Measurements from ENCODE around the gene NOTO.
A peak's percentile ranks its signal among the peaks of the same experiment; 100 is the strongest.

Gene NOTO

GRCh38 chr2:73235315-73236028 is 33.1 kb downstream of the NOTO start:
- Mint-ChIP-seq H3K4me3 (peak overlapping the region; percentile 86), H3K27ac (peak overlapping the region; percentile 98), H3K36me3 (ENCODE audit: low read depth) (peaks cover 62% of the 10 kb centered on the region), H3K9me3 (no peaks in the 10 kb centered on the region), H3K27me3 (no peaks in the 10 kb centered on the region), H3K4me1 (ENCODE audit: low read depth) (peaks cover 46% of the 10 kb centered on the region)
- no peak for DNase-seq

DNA sequence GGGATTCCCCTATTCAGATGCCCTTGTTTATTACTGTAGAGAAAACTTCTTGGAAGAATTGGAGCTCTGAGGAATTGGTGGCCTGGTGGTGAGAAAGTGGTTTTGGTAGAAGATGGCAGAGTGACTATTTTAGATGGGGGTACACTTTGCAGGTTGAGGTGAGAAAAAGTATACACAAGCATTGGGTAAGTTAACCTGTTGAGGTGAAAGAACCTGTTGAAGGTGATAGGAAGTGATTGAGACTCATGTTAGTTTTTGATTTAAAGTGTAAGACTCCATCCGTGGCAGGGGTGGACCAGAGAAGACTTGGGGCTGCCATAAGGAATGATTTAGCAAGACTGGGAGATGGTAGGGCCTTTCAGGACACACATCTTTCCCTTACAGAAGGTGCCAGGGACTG is 34.8 kb downstream of the NOTO start:
- no peaks in the 10 kb centered on the region for H3K9me3 Mint-ChIP-seq
- DNase-seq: no peak
- peaks cover 46% of the 10 kb centered on the region for H3K4me1 Mint-ChIP-seq (ENCODE audit: low read depth)
- H3K27ac Mint-ChIP-seq: peak overlapping the region; percentile 98
- no peaks in the 10 kb centered on the region for H3K27me3 Mint-ChIP-seq
- H3K36me3 Mint-ChIP-seq (ENCODE audit: low read depth): peaks cover 77% of the 10 kb centered on the region
- peak overlapping the region; percentile 86 for H3K4me3 Mint-ChIP-seq

- H3K4me3 Mint-ChIP-seq: peak overlapping the region; percentile 36
- peaks cover 45% of the 10 kb centered on the region for H3K4me1 Mint-ChIP-seq (ENCODE audit: low read depth)
- no peaks in the 10 kb centered on the region for H3K27me3 Mint-ChIP-seq
- no peak for DNase-seq
- H3K9me3 Mint-ChIP-seq: no peaks in the 10 kb centered on the region
- peak overlapping the region; percentile 85 for H3K27ac Mint-ChIP-seq
- peaks cover 87% of the 10 kb centered on the region for H3K36me3 Mint-ChIP-seq (ENCODE audit: low read depth)
These were observed 35.8 kb downstream of the NOTO start for GRCh38 chr2:73238149-73238548.

- peaks cover 91% of the 10 kb centered on the region for H3K36me3 Mint-ChIP-seq (ENCODE audit: low read depth)
- peaks cover 49% of the 10 kb centered on the region for H3K4me1 Mint-ChIP-seq (ENCODE audit: low read depth)
- DNase-seq: no peak
- H3K9me3 Mint-ChIP-seq: no peaks in the 10 kb centered on the region
- no peaks in the 10 kb centered on the region for H3K27me3 Mint-ChIP-seq
- peak overlapping the region; percentile 85 for H3K27ac Mint-ChIP-seq
- H3K4me3 Mint-ChIP-seq: no peak overlapping the region
These were observed 36.6 kb downstream of the NOTO start for GRCh38 chr2:73238976-73239375.

GRCh38 chr2:73239776-73240175 is 37.4 kb downstream of the NOTO start:
- Mint-ChIP-seq H3K27me3 (no peaks in the 10 kb centered on the region), H3K9me3 (no peaks in the 10 kb centered on the region), H3K4me3 (no peak overlapping the region), H3K36me3 (ENCODE audit: low read depth) (peaks cover 92% of the 10 kb centered on the region), H3K4me1 (ENCODE audit: low read depth) (peaks cover 56% of the 10 kb centered on the region), H3K27ac (peak overlapping the region; percentile 85)
- no peak for DNase-seq

DNA sequence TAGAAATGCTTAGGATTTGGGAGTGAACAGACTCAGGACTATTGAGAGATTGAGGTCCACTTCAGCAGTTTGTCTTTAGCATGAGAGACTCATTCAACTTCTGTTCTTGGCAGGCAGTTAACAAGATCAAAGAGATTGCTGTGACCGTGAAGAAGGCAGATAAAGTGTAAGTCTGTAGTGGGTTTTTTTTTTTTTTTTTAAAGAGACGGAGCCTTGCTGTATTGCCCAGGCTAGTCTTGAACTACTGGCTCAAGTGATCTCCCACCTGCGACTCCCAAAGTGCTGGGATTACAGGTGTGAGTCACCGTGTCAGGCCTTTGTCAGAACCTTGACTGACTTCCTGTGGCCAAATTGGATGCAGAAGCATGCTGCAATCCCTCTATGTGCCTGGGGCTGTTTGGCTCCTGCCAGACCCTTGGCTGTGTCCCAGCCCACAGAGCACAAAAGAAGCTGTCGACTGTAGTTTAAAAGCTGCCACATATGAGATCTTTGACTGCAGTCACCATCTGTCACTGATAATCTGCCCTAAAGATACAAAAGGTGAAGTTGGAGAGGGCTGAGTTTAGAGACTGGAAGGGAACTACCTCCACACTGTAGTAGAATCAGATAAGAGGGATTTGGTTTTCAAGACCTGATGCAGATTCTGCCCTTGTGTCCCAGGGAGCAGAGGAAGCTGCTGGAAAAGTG is 41.7 kb downstream of the NOTO start:
- Mint-ChIP-seq H3K4me3 (no peak overlapping the region), H3K27ac (peak overlapping the region; percentile 82), H3K9me3 (no peaks in the 10 kb centered on the region), H3K36me3 (ENCODE audit: low read depth) (peaks cover 97% of the 10 kb centered on the region), H3K4me1 (ENCODE audit: low read depth) (peaks cover 36% of the 10 kb centered on the region), H3K27me3 (no peaks in the 10 kb centered on the region)
- no peak for DNase-seq

DNA sequence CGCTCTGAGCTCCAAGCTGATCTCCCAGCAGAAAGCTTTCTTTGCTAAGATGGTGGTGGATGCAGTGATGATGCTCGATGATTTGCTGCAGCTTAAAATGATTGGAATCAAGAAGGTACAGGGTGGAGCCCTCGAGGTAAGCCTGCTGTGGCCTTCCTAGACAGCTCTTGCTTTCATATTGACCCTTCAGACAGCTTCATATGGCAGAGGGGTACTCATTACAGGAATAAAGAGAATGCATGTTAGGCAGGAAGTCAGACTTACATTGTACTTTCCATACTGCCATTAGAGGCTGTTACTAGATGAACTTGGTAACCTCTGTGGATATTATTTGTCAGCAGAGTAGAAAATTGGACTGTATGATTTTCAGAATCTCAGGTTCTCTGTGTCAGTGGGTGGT is 42.2 kb downstream of the NOTO start:
- Mint-ChIP-seq H3K27ac (peak overlapping the region; percentile 82), H3K4me1 (ENCODE audit: low read depth) (peaks cover 30% of the 10 kb centered on the region), H3K4me3 (no peak overlapping the region), H3K36me3 (ENCODE audit: low read depth) (peaks cover 97% of the 10 kb centered on the region), H3K9me3 (no peaks in the 10 kb centered on the region), H3K27me3 (no peaks in the 10 kb centered on the region)
- no peak for DNase-seq

DNA sequence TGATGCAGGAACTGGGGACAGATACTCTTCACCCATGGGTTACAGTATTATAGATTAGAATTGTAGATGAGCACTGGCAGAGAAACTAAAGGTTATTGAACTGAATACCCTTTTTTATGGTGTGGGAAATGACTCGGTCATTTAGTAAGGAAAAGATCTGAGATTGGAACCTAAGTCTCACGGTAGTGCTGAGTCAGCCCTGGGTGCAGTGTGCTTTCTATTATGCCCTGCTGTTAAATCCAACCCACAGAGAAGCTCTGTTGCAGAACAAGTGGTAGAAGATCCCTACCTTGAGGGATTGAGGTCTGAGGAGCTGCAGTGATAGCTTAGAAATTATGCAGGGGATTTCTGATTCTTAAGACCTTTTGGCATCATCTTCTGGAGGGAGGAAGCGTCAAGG is 44.5 kb downstream of the NOTO start:
- Mint-ChIP-seq H3K4me3 (no peak overlapping the region), H3K27ac (peak overlapping the region; percentile 80), H3K27me3 (no peaks in the 10 kb centered on the region), H3K4me1 (ENCODE audit: low read depth) (peaks cover 24% of the 10 kb centered on the region), H3K36me3 (ENCODE audit: low read depth) (peaks cover 97% of the 10 kb centered on the region), H3K9me3 (no peaks in the 10 kb centered on the region)
- DNase-seq: no peak

DNA sequence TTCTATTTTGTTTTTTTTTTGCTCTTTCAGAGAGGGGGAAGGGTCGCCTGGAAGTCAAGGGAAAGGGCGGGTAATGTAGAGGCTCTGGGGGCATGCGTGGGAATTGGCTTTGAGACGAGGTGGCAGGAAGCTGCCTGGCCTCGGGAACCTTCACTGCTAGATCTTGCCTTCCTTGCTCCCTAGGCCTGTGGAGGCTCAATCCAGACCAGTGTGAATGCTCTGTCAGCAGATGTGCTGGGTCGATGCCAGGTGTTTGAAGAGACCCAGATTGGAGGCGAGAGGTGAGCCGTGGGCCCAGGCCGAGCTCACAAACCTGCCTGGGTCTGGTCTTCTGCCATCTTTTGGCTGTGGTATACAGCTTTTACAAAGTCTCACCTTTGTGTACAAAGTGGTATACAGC is 47.3 kb downstream of the NOTO start:
- no peaks in the 10 kb centered on the region for H3K27me3 Mint-ChIP-seq
- peaks cover 9% of the 10 kb centered on the region for H3K4me1 Mint-ChIP-seq (ENCODE audit: low read depth)
- peaks cover 99% of the 10 kb centered on the region for H3K36me3 Mint-ChIP-seq (ENCODE audit: low read depth)
- no peak overlapping the region for H3K4me3 Mint-ChIP-seq
- DNase-seq: peak; percentile 15
- no peaks in the 10 kb centered on the region for H3K9me3 Mint-ChIP-seq
- peak overlapping the region; percentile 9 for H3K27ac Mint-ChIP-seq

DNA sequence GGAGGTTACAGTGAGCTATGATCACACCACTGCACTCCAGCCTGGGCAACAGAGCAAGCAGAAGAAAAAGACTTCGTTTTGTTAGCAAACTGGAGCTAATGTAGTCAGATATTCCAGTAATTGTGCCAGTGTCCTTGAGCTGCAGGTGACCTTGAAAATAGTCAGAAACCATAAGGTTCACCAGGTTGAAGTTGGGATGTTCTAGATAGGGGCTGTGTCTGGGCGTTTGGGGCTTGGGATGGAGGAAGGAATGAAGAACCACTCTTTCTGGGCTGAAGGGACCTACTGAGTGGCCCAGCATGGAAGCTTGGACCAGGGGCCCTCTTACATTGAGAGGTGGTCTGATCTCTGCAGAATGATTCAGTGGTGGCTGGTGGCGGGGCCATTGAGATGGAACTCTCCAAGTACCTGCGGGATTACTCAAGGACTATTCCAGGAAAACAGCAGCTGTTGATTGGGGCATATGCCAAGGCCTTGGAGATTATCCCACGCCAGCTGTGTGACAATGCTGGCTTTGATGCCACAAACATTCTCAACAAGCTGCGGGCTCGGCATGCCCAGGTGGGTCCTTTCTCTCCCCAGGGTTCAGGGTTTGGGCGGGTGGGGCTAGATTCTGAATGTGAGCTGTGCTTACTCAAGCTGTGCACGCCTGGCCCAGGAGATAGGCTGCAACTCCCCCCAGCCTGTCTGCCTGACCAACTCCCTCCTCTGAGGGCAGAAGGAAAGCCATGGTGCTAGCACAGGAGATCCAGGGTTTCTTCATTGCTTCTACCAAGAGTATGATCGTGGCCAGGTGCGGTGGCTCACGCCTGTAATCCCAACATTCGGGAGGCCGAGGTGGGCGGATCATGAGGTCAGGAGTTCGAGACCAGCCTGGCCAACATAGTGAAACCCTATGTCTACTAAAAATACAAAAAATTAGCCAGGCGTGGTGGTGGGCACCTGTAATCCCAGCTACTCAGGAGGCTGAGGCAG is 48.8 kb downstream of the NOTO start:
- DNase-seq: peak; percentile 12
- H3K4me3 Mint-ChIP-seq: no peak overlapping the region
- peak overlapping the region; percentile 73 for H3K27ac Mint-ChIP-seq
- no peaks in the 10 kb centered on the region for H3K27me3 Mint-ChIP-seq
- H3K4me1 Mint-ChIP-seq (ENCODE audit: low read depth): peaks cover 5% of the 10 kb centered on the region
- no peaks in the 10 kb centered on the region for H3K9me3 Mint-ChIP-seq
- H3K36me3 Mint-ChIP-seq (ENCODE audit: low read depth): peaks cover 96% of the 10 kb centered on the region

DNA sequence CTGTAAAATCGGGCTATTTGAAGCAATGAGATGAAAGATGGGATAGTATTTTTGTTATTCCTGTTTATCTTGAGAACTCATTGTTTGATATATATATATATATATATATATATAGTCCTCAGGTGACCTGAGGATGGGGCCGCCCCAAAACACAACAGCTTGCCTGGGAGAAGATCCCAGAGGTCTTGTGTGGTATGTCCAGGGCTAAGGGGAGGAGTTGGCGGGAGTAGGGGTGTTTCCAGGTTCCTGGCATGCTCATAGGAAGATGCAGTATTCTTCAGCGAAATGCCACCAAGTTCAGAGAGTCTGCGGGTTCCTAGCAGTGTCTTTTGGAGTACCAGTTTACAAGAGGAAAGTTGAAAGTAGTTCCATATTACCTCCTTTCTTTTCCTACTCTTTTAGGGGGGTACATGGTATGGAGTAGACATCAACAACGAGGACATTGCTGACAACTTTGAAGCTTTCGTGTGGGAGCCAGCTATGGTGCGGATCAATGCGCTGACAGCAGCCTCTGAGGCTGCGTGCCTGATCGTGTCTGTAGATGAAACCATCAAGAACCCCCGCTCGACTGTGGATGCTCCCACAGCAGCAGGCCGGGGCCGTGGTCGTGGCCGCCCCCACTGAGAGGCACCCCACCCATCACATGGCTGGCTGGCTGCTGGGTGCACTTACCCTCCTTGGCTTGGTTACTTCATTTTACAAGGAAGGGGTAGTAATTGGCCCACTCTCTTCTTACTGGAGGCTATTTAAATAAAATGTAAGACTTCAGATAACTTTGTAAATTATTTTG is 50.1 kb downstream of the NOTO start:
- Mint-ChIP-seq H3K27ac (peak overlapping the region; percentile 76), H3K36me3 (ENCODE audit: low read depth) (peaks cover 83% of the 10 kb centered on the region)

DNA sequence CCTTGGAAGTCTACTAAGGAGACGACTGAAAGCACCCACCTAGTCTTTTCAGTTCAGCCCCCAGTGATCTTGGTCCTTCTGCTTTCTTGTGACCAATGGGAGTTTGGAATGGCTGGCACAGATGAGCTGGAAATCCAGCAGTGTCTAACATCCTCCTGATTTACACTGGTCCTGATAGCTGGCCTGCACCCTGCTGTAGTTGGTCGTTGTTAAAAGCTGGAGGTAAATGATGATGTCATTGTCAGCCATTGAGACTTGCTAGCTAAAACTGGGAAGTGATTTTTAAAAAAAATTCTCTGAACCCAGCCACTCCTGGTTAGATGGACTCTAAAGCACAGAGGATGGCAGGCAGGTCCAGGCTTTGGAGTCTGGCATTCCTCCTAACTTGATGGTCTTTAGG is 51.0 kb downstream of the NOTO start:
- H3K4me1 Mint-ChIP-seq (ENCODE audit: low read depth): peaks cover 3% of the 10 kb centered on the region
- H3K36me3 Mint-ChIP-seq (ENCODE audit: low read depth): peaks cover 74% of the 10 kb centered on the region
- H3K9me3 Mint-ChIP-seq: no peaks in the 10 kb centered on the region
- peak; percentile 22 for DNase-seq
- H3K4me3 Mint-ChIP-seq: no peak overlapping the region
- no peaks in the 10 kb centered on the region for H3K27me3 Mint-ChIP-seq
- peak overlapping the region; percentile 76 for H3K27ac Mint-ChIP-seq

More for the DNA sequence above, 50.1 kb downstream of the NOTO start:
- Mint-ChIP-seq H3K9me3 (no peaks in the 10 kb centered on the region), H3K4me1 (ENCODE audit: low read depth) (no peaks in the 10 kb centered on the region), H3K4me3 (no peak overlapping the region), H3K27me3 (no peaks in the 10 kb centered on the region)
- peak; percentile 29 for DNase-seq

- Mint-ChIP-seq H3K27me3 (no peaks in the 10 kb centered on the region), H3K27ac (peak overlapping the region; percentile 76), H3K9me3 (no peaks in the 10 kb centered on the region), H3K4me3 (no peak overlapping the region), H3K36me3 (ENCODE audit: low read depth) (peaks cover 74% of the 10 kb centered on the region), H3K4me1 (ENCODE audit: low read depth) (peaks cover 4% of the 10 kb centered on the region)
- DNase-seq: peak; percentile 29
These were observed 51.5 kb downstream of the NOTO start for GRCh38 chr2:73253901-73254300.

Measured in activated T-cell treated with anti-CD3 and anti-CD28 coated beads, Interleukin-2, amount 50 U/mL, for 24 hours (primary cell).